ENCODE measurements around the gene PAPPA. TPM values are rescaled to one million over a fixed set of nuclear protein-coding genes. Genes with fewer than 3 reads are reported as not detected.

The PAPPA gene
- total RNA-seq, 1 experiment from 2014 or later, result 7.0 TPM

DNA sequence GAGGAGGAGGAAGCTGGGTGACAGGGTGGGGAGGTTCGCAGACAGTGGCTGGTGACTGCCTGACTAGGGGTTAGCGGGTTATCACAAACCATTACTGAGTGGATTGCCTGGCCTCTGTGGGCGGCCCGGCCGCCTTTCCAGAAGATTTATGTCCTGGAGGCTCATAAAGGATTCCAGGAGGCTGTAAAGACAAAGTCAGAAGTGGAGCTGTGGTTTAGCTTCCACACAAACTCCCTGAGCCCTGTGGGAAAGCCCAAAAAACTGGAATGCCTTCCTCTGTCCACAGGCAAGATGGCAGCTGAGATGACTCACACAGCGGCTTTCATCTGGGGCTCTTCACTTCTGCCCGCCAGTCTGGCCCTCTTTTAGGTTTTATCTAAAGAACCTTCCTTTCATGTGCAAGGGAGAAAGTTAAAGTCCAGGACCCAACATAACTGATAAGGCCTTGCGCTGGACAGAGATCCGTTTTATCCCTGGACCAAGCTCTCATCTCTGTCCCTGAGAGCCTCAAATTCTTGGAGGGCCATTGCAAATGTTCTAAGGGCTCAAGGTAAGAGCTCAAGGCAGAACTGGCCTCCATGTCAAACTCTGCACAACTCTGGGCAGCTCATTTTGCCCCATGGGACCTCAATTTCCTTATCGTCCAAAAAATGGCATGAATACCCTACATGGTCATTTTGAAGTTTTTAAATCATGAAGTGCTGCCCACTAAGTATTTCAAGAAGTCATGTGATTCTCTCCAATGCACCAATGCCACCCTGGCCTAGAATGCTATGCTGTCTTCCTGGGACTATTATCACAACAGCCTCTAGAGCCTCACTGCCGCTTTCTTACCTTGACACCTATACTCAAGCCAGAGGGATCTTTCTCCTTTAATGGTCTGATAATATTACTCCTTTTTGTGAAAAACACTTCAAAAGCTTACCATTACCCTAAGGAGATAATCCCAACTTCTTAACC lies 284.1 kb downstream of the PAPPA start:
- H3K27ac Mint-ChIP-seq (ENCODE audit: low read depth, unreplicated experiment), result no peak overlapping the region
- no peaks in the 10 kb centered on the region for H3K4me1 Mint-ChIP-seq (ENCODE audit: insufficient read depth, unreplicated experiment)
- no TSS peak for BruUV-seq (replicated peaks)
- no peaks in the 10 kb centered on the region for H3K36me3 Mint-ChIP-seq (ENCODE audit: insufficient read depth, unreplicated experiment)
- intact Hi-C loops (cut with micrococcal nuclease), result no loop called here
- ChIA-PET CTCF (no interaction called here), POLR2A (interaction anchor here (0.9 kb wide), 1 partner anchor 16 kb away, joined by 3 read pairs; no protein-coding TSS in a partner anchor)
- no peaks in the 10 kb centered on the region for H3K9me3 Mint-ChIP-seq (ENCODE audit: unreplicated experiment)
- TF ChIP-seq, protein P1, sequence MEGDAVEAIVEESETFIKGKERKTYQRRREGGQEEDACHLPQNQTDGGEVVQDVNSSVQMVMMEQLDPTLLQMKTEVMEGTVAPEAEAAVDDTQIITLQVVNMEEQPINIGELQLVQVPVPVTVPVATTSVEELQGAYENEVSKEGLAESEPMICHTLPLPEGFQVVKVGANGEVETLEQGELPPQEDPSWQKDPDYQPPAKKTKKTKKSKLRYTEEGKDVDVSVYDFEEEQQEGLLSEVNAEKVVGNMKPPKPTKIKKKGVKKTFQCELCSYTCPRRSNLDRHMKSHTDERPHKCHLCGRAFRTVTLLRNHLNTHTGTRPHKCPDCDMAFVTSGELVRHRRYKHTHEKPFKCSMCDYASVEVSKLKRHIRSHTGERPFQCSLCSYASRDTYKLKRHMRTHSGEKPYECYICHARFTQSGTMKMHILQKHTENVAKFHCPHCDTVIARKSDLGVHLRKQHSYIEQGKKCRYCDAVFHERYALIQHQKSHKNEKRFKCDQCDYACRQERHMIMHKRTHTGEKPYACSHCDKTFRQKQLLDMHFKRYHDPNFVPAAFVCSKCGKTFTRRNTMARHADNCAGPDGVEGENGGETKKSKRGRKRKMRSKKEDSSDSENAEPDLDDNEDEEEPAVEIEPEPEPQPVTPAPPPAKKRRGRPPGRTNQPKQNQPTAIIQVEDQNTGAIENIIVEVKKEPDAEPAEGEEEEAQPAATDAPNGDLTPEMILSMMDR (IDR thresholded peaks at IDR 0.05; ENCODE audit: unreplicated experiment), result no peak
- DNase-seq (ENCODE audit: unreplicated experiment), result no peak
- no peaks in the 10 kb centered on the region for H3K27me3 Mint-ChIP-seq (ENCODE audit: insufficient read depth, unreplicated experiment)
- H3K4me3 Mint-ChIP-seq (ENCODE audit: unreplicated experiment), result no peak overlapping the region

GRCh38 chr9:116442528-116442927 lies 288.9 kb downstream of the PAPPA start:
- no peak overlapping the region for H3K4me3 Mint-ChIP-seq (ENCODE audit: unreplicated experiment)
- BruUV-seq (replicated peaks), result no TSS peak
- ChIA-PET POLR2A (no interaction called here), CTCF (no interaction called here)
- H3K27me3 Mint-ChIP-seq (ENCODE audit: insufficient read depth, unreplicated experiment), result no peaks in the 10 kb centered on the region
- DNase-seq (ENCODE audit: unreplicated experiment), result no peak
- intact Hi-C loops (cut with micrococcal nuclease), result no loop called here
- TF ChIP-seq, protein P1 (IDR thresholded peaks at IDR 0.05; ENCODE audit: unreplicated experiment), result no peak
- no peaks in the 10 kb centered on the region for H3K4me1 Mint-ChIP-seq (ENCODE audit: insufficient read depth, unreplicated experiment)
- no peak overlapping the region for H3K27ac Mint-ChIP-seq (ENCODE audit: low read depth, unreplicated experiment)
- no peaks in the 10 kb centered on the region for H3K9me3 Mint-ChIP-seq (ENCODE audit: unreplicated experiment)
- H3K36me3 Mint-ChIP-seq (ENCODE audit: insufficient read depth, unreplicated experiment), result no peaks in the 10 kb centered on the region

GRCh38 chr9:116447934-116448333 lies 294.3 kb downstream of the PAPPA start:
- CTCF ChIA-PET, result interaction anchor here (0.6 to 0.7 kb wide), 2 partner anchors 46 to 211 kb away, joined by 3 to 5 read pairs; no protein-coding TSS in a partner anchor

DNA sequence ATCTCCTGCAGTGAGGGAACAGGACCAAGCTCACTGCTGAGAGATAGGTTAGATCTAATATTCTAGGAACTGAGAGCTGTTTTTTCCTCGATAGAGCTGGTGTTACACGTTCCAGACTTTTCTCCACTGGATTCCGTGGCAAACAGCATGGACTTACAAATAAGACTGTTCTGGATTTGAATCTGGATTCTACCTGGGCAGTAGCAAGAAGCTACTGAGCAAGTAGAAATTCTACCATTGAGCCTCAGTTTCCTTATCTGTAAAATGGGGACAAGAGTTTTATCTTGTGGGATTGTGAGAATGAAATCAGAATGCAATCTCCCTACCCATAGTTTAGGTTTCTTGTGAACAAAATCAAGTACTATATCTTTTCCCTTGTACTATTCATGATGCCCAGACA lies 294.8 kb downstream of the PAPPA start:
- no TSS peak for BruUV-seq (replicated peaks)
- no peak overlapping the region for H3K27ac Mint-ChIP-seq (ENCODE audit: low read depth, unreplicated experiment)

More at GRCh38 chr9:116447934-116448333, 294.3 kb downstream of the PAPPA start:
- intact Hi-C loops (cut with micrococcal nuclease), result no loop called here
- H3K27me3 Mint-ChIP-seq (ENCODE audit: insufficient read depth, unreplicated experiment), result no peaks in the 10 kb centered on the region
- no peaks in the 10 kb centered on the region for H3K9me3 Mint-ChIP-seq (ENCODE audit: unreplicated experiment)
- POLR2A ChIA-PET, result no interaction called here
- TF ChIP-seq, protein P1 (IDR thresholded peaks at IDR 0.05; ENCODE audit: unreplicated experiment), result no peak
- no peaks in the 10 kb centered on the region for H3K36me3 Mint-ChIP-seq (ENCODE audit: insufficient read depth, unreplicated experiment)
- H3K27ac Mint-ChIP-seq (ENCODE audit: low read depth, unreplicated experiment), result no peak overlapping the region
- H3K4me1 Mint-ChIP-seq (ENCODE audit: insufficient read depth, unreplicated experiment), result no peaks in the 10 kb centered on the region
- BruUV-seq (replicated peaks), result no TSS peak
- DNase-seq (ENCODE audit: unreplicated experiment), result no peak
- no peak overlapping the region for H3K4me3 Mint-ChIP-seq (ENCODE audit: unreplicated experiment)

More for the DNA sequence above, 294.8 kb downstream of the PAPPA start:
- no peaks in the 10 kb centered on the region for H3K36me3 Mint-ChIP-seq (ENCODE audit: insufficient read depth, unreplicated experiment)
- intact Hi-C loops (cut with micrococcal nuclease), result no loop called here
- no peak overlapping the region for H3K4me3 Mint-ChIP-seq (ENCODE audit: unreplicated experiment)
- no peaks in the 10 kb centered on the region for H3K4me1 Mint-ChIP-seq (ENCODE audit: insufficient read depth, unreplicated experiment)
- POLR2A ChIA-PET, result no interaction called here
- CTCF ChIA-PET, result interaction anchor here (0.6 to 0.7 kb wide), 2 partner anchors 46 to 211 kb away, joined by 3 to 5 read pairs; no protein-coding TSS in a partner anchor
- TF ChIP-seq, protein P1 (IDR thresholded peaks at IDR 0.05; ENCODE audit: unreplicated experiment), result no peak
- H3K27me3 Mint-ChIP-seq (ENCODE audit: insufficient read depth, unreplicated experiment), result no peaks in the 10 kb centered on the region
- H3K9me3 Mint-ChIP-seq (ENCODE audit: unreplicated experiment), result no peaks in the 10 kb centered on the region
- DNase-seq (ENCODE audit: unreplicated experiment), result no peak
